Measurements from ENCODE around the gene PCMTD2.

DNA sequence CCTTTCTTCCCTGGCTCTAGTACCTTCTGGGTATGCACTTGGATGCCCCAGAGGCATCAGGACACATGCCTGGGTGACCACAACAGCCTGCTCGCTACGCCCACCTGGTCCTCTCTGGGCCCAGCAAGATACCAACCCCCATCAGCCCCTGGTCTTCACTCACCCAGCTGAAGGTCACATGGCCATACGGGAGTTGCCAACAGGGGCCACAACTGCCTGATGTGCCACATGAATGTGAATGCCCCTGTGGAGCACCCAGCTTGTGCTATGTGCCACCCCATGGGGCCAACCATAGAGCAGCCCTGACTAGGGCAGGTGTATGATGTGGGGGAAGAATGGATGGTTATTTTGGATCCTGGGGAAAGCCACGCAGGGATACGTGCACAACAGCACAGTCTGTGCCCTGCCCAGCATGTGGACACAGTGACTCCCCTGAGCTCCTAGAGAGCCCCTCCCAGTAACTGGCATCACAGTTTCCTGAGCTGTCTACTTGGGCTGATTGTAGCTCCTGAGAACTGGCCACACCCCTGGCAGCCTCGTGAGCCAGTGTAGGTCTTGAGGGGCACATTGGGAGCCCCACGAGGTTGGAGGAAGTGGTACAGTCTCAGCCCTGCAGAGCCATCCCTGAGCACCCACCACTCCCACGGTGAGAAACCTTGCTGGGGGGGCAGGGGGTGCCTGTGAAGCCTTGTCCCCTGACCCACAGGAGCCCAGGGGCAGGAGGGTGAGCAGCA is 10.5 kb upstream of the PCMTD2 start:
- TF ChIP-seq, protein P1, sequence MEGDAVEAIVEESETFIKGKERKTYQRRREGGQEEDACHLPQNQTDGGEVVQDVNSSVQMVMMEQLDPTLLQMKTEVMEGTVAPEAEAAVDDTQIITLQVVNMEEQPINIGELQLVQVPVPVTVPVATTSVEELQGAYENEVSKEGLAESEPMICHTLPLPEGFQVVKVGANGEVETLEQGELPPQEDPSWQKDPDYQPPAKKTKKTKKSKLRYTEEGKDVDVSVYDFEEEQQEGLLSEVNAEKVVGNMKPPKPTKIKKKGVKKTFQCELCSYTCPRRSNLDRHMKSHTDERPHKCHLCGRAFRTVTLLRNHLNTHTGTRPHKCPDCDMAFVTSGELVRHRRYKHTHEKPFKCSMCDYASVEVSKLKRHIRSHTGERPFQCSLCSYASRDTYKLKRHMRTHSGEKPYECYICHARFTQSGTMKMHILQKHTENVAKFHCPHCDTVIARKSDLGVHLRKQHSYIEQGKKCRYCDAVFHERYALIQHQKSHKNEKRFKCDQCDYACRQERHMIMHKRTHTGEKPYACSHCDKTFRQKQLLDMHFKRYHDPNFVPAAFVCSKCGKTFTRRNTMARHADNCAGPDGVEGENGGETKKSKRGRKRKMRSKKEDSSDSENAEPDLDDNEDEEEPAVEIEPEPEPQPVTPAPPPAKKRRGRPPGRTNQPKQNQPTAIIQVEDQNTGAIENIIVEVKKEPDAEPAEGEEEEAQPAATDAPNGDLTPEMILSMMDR (conservative IDR thresholded peaks at IDR 0.05; ENCODE audit: low read length) = no peak
- TF ChIP-seq EZH2phosphoT487 (IDR thresholded peaks at IDR 0.05; ENCODE audit: borderline replicate concordance, low read depth, low read length) = no peak

All from OCI-LY7 (cell line).